ENCODE measurements around the gene DCDC2C.

Gene DCDC2C

GRCh38 chr2:3756306-3756705, 52.9 kb downstream of the DCDC2C start:
- Histone ChIP-seq H3K9ac (ENCODE audit: low read length) (no peak overlapping the region), H3K79me2 (ENCODE audit: low read length) (no peaks in the 10 kb centered on the region), H3K4me3 (ENCODE audit: low read length) (no peak overlapping the region), H3K4me2 (ENCODE audit: low read length) (no peak overlapping the region), H3K27ac (ENCODE audit: low read length) (no peak overlapping the region), H2AFZ (ENCODE audit: low read depth, low read length) (no peak overlapping the region), H3K27me3 (ENCODE audit: low read depth, low read length) (peaks cover 58% of the 10 kb centered on the region), H3K4me1 (ENCODE audit: low read length) (no peaks in the 10 kb centered on the region), H4K20me1 (ENCODE audit: insufficient read depth, low read length) (no peaks in the 10 kb centered on the region), H3K36me3 (replicated peaks; ENCODE audit: low read depth, low read length) (no peaks in the 10 kb centered on the region), H3K9me3 (ENCODE audit: insufficient read depth, low read length) (no peaks in the 10 kb centered on the region)
- TF ChIP-seq, protein P1, sequence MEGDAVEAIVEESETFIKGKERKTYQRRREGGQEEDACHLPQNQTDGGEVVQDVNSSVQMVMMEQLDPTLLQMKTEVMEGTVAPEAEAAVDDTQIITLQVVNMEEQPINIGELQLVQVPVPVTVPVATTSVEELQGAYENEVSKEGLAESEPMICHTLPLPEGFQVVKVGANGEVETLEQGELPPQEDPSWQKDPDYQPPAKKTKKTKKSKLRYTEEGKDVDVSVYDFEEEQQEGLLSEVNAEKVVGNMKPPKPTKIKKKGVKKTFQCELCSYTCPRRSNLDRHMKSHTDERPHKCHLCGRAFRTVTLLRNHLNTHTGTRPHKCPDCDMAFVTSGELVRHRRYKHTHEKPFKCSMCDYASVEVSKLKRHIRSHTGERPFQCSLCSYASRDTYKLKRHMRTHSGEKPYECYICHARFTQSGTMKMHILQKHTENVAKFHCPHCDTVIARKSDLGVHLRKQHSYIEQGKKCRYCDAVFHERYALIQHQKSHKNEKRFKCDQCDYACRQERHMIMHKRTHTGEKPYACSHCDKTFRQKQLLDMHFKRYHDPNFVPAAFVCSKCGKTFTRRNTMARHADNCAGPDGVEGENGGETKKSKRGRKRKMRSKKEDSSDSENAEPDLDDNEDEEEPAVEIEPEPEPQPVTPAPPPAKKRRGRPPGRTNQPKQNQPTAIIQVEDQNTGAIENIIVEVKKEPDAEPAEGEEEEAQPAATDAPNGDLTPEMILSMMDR (IDR thresholded peaks at IDR 0.05; ENCODE audit: low read depth, low read length), result no peak
- TF ChIP-seq EZH2phosphoT487 (IDR thresholded peaks at IDR 0.05; ENCODE audit: low read depth), result no peak

DNA sequence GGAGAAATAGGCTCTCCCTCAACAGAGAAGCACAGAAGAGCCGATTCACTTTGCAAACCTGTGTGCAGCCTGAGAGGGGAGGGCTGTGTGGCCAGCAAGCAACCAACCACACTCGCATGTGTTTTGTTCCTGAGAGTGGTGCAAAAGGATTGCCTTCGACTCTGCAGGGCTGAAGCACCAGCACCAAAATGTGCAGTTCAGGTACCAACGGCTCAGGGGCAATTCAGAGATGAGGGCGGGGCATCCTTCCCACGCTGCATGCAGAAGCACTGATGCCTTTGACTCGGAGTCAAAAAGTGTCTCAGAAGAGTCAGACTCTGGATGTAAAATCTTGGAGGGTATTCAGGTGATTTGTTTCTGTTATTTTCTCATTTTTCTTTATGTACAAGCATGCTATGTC, 55.5 kb downstream of the DCDC2C start:
- Histone ChIP-seq H3K9ac (ENCODE audit: low read length) (no peak overlapping the region), H3K27me3 (ENCODE audit: low read depth, low read length) (peaks cover 38% of the 10 kb centered on the region), H3K36me3 (replicated peaks; ENCODE audit: low read depth, low read length) (no peaks in the 10 kb centered on the region), H2AFZ (ENCODE audit: low read depth, low read length) (no peak overlapping the region), H3K27ac (ENCODE audit: low read length) (no peak overlapping the region), H3K79me2 (ENCODE audit: low read length) (no peaks in the 10 kb centered on the region), H4K20me1 (ENCODE audit: insufficient read depth, low read length) (no peaks in the 10 kb centered on the region), H3K4me3 (ENCODE audit: low read length) (no peak overlapping the region), H3K4me2 (ENCODE audit: low read length) (no peak overlapping the region), H3K9me3 (ENCODE audit: insufficient read depth, low read length) (no peaks in the 10 kb centered on the region), H3K4me1 (ENCODE audit: low read length) (no peaks in the 10 kb centered on the region)
- TF ChIP-seq, protein P1 (IDR thresholded peaks at IDR 0.05; ENCODE audit: low read depth, low read length), result no peak
- no peak for TF ChIP-seq EZH2phosphoT487 (IDR thresholded peaks at IDR 0.05; ENCODE audit: low read depth)

GRCh38 chr2:3759331-3759730, 56.0 kb downstream of the DCDC2C start:
- Histone ChIP-seq H3K27me3 (ENCODE audit: low read depth, low read length) (peaks cover 38% of the 10 kb centered on the region; the same call in 1 of the 2 replicates), H3K4me2 (ENCODE audit: low read length) (no peak overlapping the region), H3K27ac (ENCODE audit: low read length) (no peak overlapping the region), H4K20me1 (ENCODE audit: insufficient read depth, low read length) (no peaks in the 10 kb centered on the region), H3K4me1 (ENCODE audit: low read length) (no peaks in the 10 kb centered on the region), H3K36me3 (replicated peaks; ENCODE audit: low read depth, low read length) (no peaks in the 10 kb centered on the region), H2AFZ (ENCODE audit: low read depth, low read length) (no peak overlapping the region), H3K4me3 (ENCODE audit: low read length) (no peak overlapping the region), H3K9me3 (ENCODE audit: insufficient read depth, low read length) (no peaks in the 10 kb centered on the region), H3K9ac (ENCODE audit: low read length) (no peak overlapping the region), H3K79me2 (ENCODE audit: low read length) (no peaks in the 10 kb centered on the region)
- no peak for TF ChIP-seq EZH2phosphoT487 (IDR thresholded peaks at IDR 0.05; ENCODE audit: low read depth)
- TF ChIP-seq, protein P1 (IDR thresholded peaks at IDR 0.05; ENCODE audit: low read depth, low read length), result no peak

DNA sequence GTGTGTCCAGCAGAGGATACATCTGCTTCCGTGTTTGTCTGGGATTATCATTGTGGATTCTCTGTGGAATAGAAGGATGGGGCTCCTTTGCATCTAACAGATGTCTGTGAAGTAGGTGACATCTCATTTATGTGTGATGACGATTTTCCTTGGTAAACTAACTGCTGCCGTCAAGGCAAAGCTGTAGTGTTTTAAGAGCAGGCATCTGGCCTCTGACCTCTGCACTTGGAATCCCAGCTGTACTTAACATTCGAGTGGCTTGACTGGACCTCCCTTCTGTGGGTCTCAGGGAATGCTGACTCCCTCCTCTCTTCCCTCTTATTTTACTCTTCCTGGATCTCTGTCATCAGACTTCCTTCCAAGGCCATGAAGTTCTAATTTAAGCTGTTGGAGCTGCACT, 56.4 kb downstream of the DCDC2C start:
- peaks cover 37% of the 10 kb centered on the region; the same call in 1 of the 2 replicates for H3K27me3 ChIP-seq (ENCODE audit: low read depth, low read length)
- H3K36me3 ChIP-seq (replicated peaks; ENCODE audit: low read depth, low read length), result no peaks in the 10 kb centered on the region
- no peaks in the 10 kb centered on the region for H4K20me1 ChIP-seq (ENCODE audit: insufficient read depth, low read length)
- H2AFZ ChIP-seq (ENCODE audit: low read depth, low read length), result no peak overlapping the region
- H3K9ac ChIP-seq (ENCODE audit: low read length), result no peak overlapping the region
- H3K4me2 ChIP-seq (ENCODE audit: low read length), result no peak overlapping the region
- H3K9me3 ChIP-seq (ENCODE audit: insufficient read depth, low read length), result no peaks in the 10 kb centered on the region
- no peak for TF ChIP-seq EZH2phosphoT487 (IDR thresholded peaks at IDR 0.05; ENCODE audit: low read depth)
- TF ChIP-seq, protein P1 (IDR thresholded peaks at IDR 0.05; ENCODE audit: low read depth, low read length), result no peak
- no peak overlapping the region for H3K4me3 ChIP-seq (ENCODE audit: low read length)
- H3K27ac ChIP-seq (ENCODE audit: low read length), result no peak overlapping the region
- no peaks in the 10 kb centered on the region for H3K79me2 ChIP-seq (ENCODE audit: low read length)
- no peaks in the 10 kb centered on the region for H3K4me1 ChIP-seq (ENCODE audit: low read length)
